Posterior vena cava (tissue), 2 donors: ENCODE data around the gene SELENOO. TPM values are rescaled to one million over a fixed set of nuclear protein-coding genes. Genes with fewer than 3 reads are reported as not detected.

Experiments
- DNase-seq: peaks from one replicate; pipeline ENCODE4 v3.0.0-alpha.2; 2020; ENCODE audit warnings: low spot score
- intact Hi-C, 2 donors: fragments of 100-400 bp; cut with DNase I; formaldehyde crosslinking; loops; one replicate each; pipeline versions ENCODE4 v1.14.1 to v1.14.2; 2022 to 2023
- total RNA-seq, 2 donors: library from RNA; stranded (reverse); fragmentation: NEBNext Ultra II Directional; extraction: Animal tissue kit (Norgen Biotek cat#: 25700); gene quantifications; one replicate each; pipeline ENCODE4 v1.2.1, GENCODE V29; 2021
- donor health status: DM: yes; HTN: yes; CAD: no.
- donor health status: DM: yes; HTN: yes; CAD: no.

Gene SELENOO
- total RNA-seq, 2 donors from 2014 or later = 10.8 to 11.9 TPM

GRCh38 chr22:50255099-50255498, 54.3 kb downstream of the SELENOO start:
- DNase-seq = no peak
- intact Hi-C loops = loop anchor here in 1 of 2 donors (10.0 kb wide), 1 partner anchor 250 kb away; the partner anchor contains the start of genes LMF2 and NCAPH2

- intact Hi-C loops = loop anchor here in 1 of 2 donors (10.0 kb wide), 1 partner anchor 249 kb away; the partner anchor contains the start of genes LMF2 and NCAPH2
- DNase-seq = no peak
Measured at GRCh38 chr22:50255607-50256006, 54.8 kb downstream of the SELENOO start.

DNA sequence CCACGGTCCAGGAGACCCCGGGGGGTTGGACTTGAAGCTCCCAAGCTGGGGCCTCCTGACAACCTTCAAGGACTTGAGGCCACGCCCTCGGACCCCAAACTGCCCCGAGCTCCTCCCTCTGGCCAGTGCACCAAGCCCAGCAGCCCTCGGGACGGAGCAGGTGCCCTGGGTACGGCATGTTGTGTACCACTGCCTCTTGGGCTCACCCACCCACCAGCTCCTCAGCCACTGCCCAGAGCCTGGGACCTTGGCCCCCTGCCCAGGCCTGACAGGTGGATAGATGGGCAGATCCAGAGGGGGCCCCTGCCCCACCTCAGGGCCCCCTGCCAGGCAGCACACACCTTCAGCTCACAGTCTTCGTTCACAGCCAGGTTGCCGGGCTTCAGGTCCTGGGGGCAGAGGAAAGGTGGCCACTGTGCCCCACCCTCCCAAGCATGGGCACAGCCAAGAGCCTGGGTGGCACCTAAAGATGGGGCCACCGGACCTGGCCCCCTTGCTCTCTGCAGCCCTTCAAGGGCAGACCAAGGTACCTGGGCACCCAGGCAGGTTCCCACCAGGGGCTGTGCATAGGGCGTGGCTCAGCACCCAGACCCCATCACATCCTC, 55.5 kb downstream of the SELENOO start:
- intact Hi-C loops = loop anchor here in 1 of 2 donors (10.0 kb wide), 1 partner anchor 248 kb away; the partner anchor contains the start of genes LMF2 and NCAPH2
- no peak for DNase-seq

DNA sequence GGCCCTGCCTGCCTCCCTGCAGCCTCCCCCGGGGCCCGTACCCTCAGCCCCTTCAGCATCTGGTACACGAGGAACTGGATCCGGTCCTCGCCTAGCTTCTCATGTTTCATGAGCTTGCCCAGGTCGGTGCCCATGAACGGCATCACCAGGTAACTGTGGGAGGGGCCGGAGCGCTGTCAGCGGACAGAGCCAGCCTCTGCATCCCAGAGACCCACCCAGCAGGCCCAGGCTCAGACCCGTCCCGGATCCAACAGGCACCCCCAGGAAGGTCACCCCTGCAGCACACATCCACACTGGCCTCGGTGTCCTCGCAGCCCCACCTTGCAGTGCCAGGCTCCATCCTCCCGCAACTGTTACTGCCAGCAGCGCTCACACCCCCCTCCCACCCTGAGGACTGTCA, 56.2 kb downstream of the SELENOO start:
- no peak for DNase-seq
- intact Hi-C loops = loop anchor here (1.0 to 10.0 kb wide), 2 partner anchors 40 to 248 kb away; partner anchors contain the start of genes LMF2 (in 1 of the 2) and NCAPH2 (in 1 of the 2)

- no peak for DNase-seq
- intact Hi-C loops = loop anchor here (1.0 to 10.0 kb wide), 2 partner anchors 40 to 247 kb away; partner anchors contain the start of genes LMF2 (in 1 of the 2) and NCAPH2 (in 1 of the 2)
Measured at GRCh38 chr22:50257451-50258360, 56.9 kb downstream of the SELENOO start.

- intact Hi-C loops = loop anchor here in 1 of 2 donors (10.0 kb wide), 1 partner anchor 246 kb away; the partner anchor contains the start of genes LMF2 and NCAPH2
- no peak for DNase-seq
Measured at GRCh38 chr22:50258361-50259292, 57.8 kb downstream of the SELENOO start.

DNA sequence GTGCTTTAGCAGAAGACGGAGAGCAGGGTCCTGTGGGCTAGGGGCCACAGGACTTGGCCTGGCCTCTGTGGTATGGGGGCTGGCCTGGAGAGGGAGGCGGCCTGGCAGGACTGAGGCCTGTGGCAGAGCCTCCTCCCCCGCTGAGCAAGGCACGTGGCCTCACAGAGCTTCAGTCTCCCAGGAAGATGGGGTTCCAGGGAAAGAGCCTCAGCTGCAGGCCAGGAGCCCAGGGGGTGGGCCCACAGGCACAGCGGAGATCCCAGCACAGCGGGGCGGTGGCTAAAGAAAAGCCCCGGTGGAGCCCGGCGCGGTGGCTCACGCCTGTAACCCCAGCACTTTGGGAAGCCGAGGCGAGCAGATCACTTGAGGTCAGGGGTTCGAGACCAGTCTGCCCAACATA, 58.5 kb downstream of the SELENOO start:
- intact Hi-C loops = loop anchor here in 1 of 2 donors (10.0 kb wide), 1 partner anchor 245 kb away; the partner anchor contains the start of genes LMF2 and NCAPH2
- DNase-seq = no peak

GRCh38 chr22:50260434-50260800, 59.6 kb downstream of the SELENOO start:
- intact Hi-C loops = no loop called here
- no peak for DNase-seq

DNA sequence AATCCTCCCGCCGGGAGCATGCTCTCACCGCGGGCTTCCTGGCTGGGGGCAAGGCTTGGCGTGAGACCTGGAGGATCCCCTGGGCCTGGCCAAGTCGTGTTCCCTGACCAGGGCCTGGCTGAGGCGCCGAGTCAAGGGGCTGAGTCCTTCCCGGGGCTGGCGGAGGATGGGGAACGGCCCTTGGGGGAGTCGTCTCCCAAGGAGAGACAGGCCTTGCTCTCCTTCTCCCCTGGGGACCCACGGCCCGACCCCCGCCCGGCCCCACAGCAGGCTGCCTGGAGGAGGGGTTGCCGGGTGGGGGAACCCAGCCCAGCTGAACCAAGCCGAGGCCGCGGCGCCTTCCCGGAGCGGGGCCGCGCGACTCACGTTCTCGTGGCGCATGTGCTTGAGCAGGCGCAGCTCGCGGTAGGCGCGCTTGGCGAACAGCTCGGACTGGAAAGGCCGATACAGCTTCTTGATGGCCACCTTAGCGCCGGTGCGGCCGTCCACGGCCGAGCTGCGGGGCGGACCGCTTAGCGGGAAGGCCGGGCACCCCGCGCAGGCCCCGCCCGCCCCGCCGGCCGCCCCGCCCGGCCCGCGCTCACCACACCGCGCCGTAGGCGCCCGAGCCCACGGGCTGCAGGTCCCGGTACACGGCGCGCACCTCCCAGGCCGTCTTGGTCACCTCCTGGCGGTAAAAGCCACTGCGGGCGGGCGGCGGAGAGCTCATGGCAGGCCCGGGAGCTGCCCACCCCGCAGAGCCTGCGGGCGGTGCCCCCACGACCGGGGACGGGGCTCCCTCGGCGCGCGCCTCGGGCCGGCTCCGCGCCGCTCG, 60.2 kb downstream of the SELENOO start:
- DNase-seq = no peak
- intact Hi-C loops = no loop called here

- DNase-seq = no peak
- intact Hi-C loops = no loop called here
Measured at GRCh38 chr22:50261615-50262459, 61.0 kb downstream of the SELENOO start, which contains the start of gene MAPK12. Gene MAPK12 (minus strand): TSS chr22:50261683. CDS start chr22:50261509, 174 bp downstream.

- DNase-seq = no peak
- intact Hi-C loops = no loop called here
Measured at GRCh38 chr22:50262460-50262911, 61.7 kb downstream of the SELENOO start.

DNA sequence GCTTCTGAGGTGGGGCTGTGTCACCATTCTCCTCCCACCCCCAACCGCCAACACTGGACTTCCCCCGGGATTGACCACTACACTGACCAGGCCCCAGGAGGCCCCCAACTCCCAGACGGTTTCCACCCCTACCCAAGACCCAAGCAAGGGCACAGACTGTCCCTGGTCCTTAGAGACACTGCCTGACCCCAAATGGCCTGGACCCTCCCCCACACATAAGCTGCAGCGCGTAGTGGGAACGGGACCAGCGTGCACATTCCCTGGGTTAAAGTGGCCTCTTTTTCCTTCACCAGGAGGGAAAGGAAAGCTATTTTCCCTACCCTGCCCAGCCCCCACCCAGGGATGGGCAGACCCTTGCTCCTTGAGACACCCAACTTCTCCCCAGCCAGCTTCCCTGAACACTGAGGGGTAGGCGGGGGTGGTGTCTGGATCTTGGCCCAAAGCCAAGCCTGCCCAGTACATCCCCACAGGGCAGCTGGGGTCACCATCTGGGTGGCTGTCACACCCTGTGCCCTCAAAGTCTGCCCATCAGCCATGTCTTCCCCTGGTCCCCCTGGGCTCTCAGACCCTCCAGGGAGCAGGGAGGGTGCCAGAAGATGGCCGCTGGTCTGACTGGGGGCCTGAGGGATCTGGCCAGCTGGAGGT, 62.3 kb downstream of the SELENOO start:
- no peak for DNase-seq
- intact Hi-C loops = no loop called here

- intact Hi-C loops = no loop called here
Measured at GRCh38 chr22:50264104-50264745, 63.4 kb downstream of the SELENOO start.

DNA sequence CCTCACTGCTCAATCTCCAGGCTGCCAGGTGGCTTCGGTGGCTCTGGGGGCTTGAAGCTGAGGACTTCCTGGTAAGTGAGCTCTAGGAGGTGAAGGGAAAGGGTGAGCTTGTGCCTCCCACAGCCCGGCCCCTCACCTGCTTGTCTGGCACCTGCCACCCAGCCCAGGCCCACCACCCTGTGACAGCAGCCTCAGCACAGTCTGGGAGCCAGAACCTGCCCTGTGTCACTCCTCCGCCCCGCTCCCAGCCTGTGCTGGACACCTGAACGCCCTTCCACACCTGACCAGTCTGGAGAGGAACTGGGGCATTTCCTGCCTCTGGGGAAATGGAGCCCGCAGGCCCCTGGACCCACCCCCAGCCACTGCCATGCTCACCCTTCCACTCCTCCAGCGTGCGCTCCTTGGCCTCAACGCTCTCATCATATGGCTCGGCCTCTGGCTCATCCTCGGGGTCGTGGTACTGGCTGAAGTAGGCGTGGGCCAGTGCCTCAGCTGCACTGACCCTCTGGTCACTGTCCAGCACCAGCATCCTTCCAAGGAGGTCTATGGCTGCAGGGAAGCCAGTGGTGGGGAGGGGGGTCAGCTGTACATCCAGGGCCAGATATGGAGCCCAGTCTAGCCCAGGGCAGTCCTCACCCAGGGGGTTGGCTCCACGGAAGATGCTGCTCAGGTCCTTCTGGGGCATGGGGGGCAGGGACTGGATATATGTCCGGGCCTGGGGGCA, 64.3 kb downstream of the SELENOO start:
- intact Hi-C loops = no loop called here
- no peak for DNase-seq

More at GRCh38 chr22:50264104-50264745, 63.4 kb downstream of the SELENOO start:
- DNase-seq = no peak

GRCh38 chr22:50266994-50267393, 66.2 kb downstream of the SELENOO start:
- DNase-seq = no peak
- intact Hi-C loops = no loop called here
